ENCODE measurements around the gene COL26A1.

DNA sequence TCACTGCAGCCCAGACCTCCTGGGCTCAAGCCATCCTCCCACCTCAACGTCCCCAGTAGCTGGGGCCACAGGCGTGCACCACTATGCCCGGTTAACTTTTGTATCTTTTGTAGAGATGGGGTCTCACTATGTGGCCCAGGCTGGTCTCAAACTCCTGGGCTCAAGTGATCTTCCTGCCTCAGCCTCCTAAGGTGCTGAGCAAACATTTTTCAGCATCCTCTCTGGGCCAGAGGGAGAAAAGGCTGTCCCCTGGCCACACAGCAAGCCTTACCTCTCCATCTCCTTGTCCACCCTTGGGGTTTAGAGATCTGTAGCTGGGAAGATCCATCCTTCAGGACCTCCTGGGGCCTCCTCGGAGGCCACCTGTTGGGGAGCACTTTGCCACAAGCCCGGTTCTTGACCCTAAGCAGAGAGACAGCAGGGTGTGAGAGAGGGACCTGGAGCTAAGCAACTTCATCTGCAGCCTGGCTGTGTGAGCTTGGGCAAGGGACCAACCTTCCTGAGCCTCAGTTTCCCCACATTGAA lies 180.6 kb downstream of the COL26A1 start:
- TF ChIP-seq CTCF (IDR thresholded peaks at IDR 0.05) (no peak), ZFX (IDR thresholded peaks at IDR 0.05; ENCODE audit: borderline replicate concordance) (no peak)
